BLaER1 (cell line): ENCODE results near the gene PTPN1.

Experiments
- H3K27ac ChIP-seq: shearing (Covaris generic); formaldehyde crosslinking; 2 replicates; pipeline ENCODE4 v1.8.1; 2022
- H3K27me3 ChIP-seq: shearing (Covaris generic); formaldehyde crosslinking; 2 replicates; pipeline ENCODE4 v1.8.1; 2022
- H3K36me3 ChIP-seq: shearing (Covaris generic); formaldehyde crosslinking; 2 replicates; pipeline ENCODE4 v1.8.1; 2022
- H3K4me1 ChIP-seq: shearing (Covaris generic); formaldehyde crosslinking; 2 replicates; pipeline ENCODE4 v1.8.1; 2022
- H3K4me2 ChIP-seq: shearing (Covaris generic); formaldehyde crosslinking; 2 replicates; pipeline ENCODE4 v1.8.1; 2022
- H3K4me3 ChIP-seq: shearing (Covaris generic); formaldehyde crosslinking; 2 replicates; pipeline ENCODE4 v1.8.1; 2022
- H3K9ac ChIP-seq: shearing (Covaris generic); formaldehyde crosslinking; 2 replicates; pipeline ENCODE4 v1.8.1; 2022
- H3K9me3 ChIP-seq: shearing (Covaris generic); formaldehyde crosslinking; 2 replicates; pipeline ENCODE4 v1.8.1; 2022
- H4K20me1 ChIP-seq: shearing (Covaris generic); formaldehyde crosslinking; 2 replicates; pipeline ENCODE4 v1.8.1; 2022
- Cebpa-rat ChIP-seq: shearing (Covaris generic); IDR thresholded peaks from 2 replicates; pipeline ENCODE4 v1.8.1; 2022

Gene PTPN1

GRCh38 chr20:50629670-50630045 is 119.5 kb downstream of the PTPN1 start:
- H4K20me1 ChIP-seq = no peaks in the 10 kb centered on the region
- no peaks in the 10 kb centered on the region for H3K9me3 ChIP-seq
- H3K4me3 ChIP-seq = peak overlapping the region; percentile 65
- H3K9ac ChIP-seq = peak overlapping the region; percentile 74
- H3K27ac ChIP-seq = peak overlapping the region; percentile 95
- peaks cover 90% of the 10 kb centered on the region for H3K4me1 ChIP-seq
- TF ChIP-seq Cebpa-rat = no peak
- no peaks in the 10 kb centered on the region; the same call in 1 of the 2 replicates for H3K36me3 ChIP-seq
- peak overlapping the region; percentile 99 for H3K4me2 ChIP-seq
- no peaks in the 10 kb centered on the region for H3K27me3 ChIP-seq

GRCh38 chr20:50630578-50631263 is 120.5 kb downstream of the PTPN1 start:
- Histone ChIP-seq H3K4me3 (no peak overlapping the region), H3K4me1 (peaks cover 86% of the 10 kb centered on the region), H3K4me2 (peak overlapping the region; percentile 99), H3K36me3 (no peaks in the 10 kb centered on the region; the same call in 1 of the 2 replicates), H3K27ac (peak overlapping the region; percentile 95; the same call in 1 of the 2 replicates), H4K20me1 (no peaks in the 10 kb centered on the region), H3K27me3 (no peaks in the 10 kb centered on the region), H3K9me3 (no peaks in the 10 kb centered on the region), H3K9ac (peak overlapping the region; percentile 74; the same call in 1 of the 2 replicates)
- no peak for TF ChIP-seq Cebpa-rat

- TF ChIP-seq Cebpa-rat = no peak
- Histone ChIP-seq H3K4me2 (peak overlapping the region; percentile 99), H3K36me3 (no peaks in the 10 kb centered on the region; the same call in 1 of the 2 replicates), H3K4me1 (peaks cover 86% of the 10 kb centered on the region), H3K4me3 (no peak overlapping the region), H4K20me1 (no peaks in the 10 kb centered on the region), H3K27me3 (no peaks in the 10 kb centered on the region), H3K9me3 (no peaks in the 10 kb centered on the region), H3K9ac (peak overlapping the region; percentile 38; the same call in 1 of the 2 replicates), H3K27ac (no peak overlapping the region)
These were observed 122.1 kb downstream of the PTPN1 start for GRCh38 chr20:50632236-50632635.

- no peaks in the 10 kb centered on the region; the same call in 1 of the 2 replicates for H3K36me3 ChIP-seq
- no peaks in the 10 kb centered on the region for H3K9me3 ChIP-seq
- H4K20me1 ChIP-seq = no peaks in the 10 kb centered on the region
- peak overlapping the region; percentile 38; the same call in 1 of the 2 replicates for H3K9ac ChIP-seq
- peaks cover 86% of the 10 kb centered on the region for H3K4me1 ChIP-seq
- H3K4me2 ChIP-seq = peak overlapping the region; percentile 99
- no peak for TF ChIP-seq Cebpa-rat
- no peak overlapping the region for H3K4me3 ChIP-seq
- no peak overlapping the region for H3K27ac ChIP-seq
- no peaks in the 10 kb centered on the region for H3K27me3 ChIP-seq
These were observed 122.5 kb downstream of the PTPN1 start for GRCh38 chr20:50632701-50633100.

GRCh38 chr20:50633361-50633760 is 123.2 kb downstream of the PTPN1 start:
- Histone ChIP-seq H3K4me3 (no peak overlapping the region), H3K9ac (no peak overlapping the region), H3K4me2 (peak overlapping the region; percentile 30; the same call in 1 of the 2 replicates), H3K4me1 (peaks cover 86% of the 10 kb centered on the region), H3K27me3 (no peaks in the 10 kb centered on the region), H3K36me3 (no peaks in the 10 kb centered on the region; the same call in 1 of the 2 replicates), H4K20me1 (no peaks in the 10 kb centered on the region), H3K27ac (no peak overlapping the region), H3K9me3 (no peaks in the 10 kb centered on the region)
- no peak for TF ChIP-seq Cebpa-rat

- Histone ChIP-seq H3K27ac (no peak overlapping the region), H3K9me3 (no peaks in the 10 kb centered on the region), H3K27me3 (no peaks in the 10 kb centered on the region), H3K9ac (no peak overlapping the region), H3K4me2 (no peak overlapping the region), H3K4me1 (peaks cover 86% of the 10 kb centered on the region), H4K20me1 (no peaks in the 10 kb centered on the region), H3K4me3 (no peak overlapping the region), H3K36me3 (no peaks in the 10 kb centered on the region; the same call in 1 of the 2 replicates)
- TF ChIP-seq Cebpa-rat = no peak
These were observed 124.0 kb downstream of the PTPN1 start for GRCh38 chr20:50634191-50634590.
